Vein endothelial cell (primary cell): ENCODE data around the gene PITPNM3. TPM values are rescaled to one million over a fixed set of nuclear protein-coding genes. Genes with fewer than 3 reads are reported as not detected.

Experiments used
- small RNA-seq: library from RNA; depleted of rRNA; stranded (forward); fragments of <200 nt; gene quantifications from one replicate; pipeline ENCODE3, GENCODE V24; 2012
- total RNA-seq: library from RNA; depleted of rRNA; stranded (reverse); fragments of >200 nt; gene quantifications from 2 replicates; pipeline ENCODE4 v1.2.3, GENCODE V29; 2012

PITPNM3 gene
- 1.1 and 1.3 TPM in 2 replicates for total RNA-seq

DNA sequence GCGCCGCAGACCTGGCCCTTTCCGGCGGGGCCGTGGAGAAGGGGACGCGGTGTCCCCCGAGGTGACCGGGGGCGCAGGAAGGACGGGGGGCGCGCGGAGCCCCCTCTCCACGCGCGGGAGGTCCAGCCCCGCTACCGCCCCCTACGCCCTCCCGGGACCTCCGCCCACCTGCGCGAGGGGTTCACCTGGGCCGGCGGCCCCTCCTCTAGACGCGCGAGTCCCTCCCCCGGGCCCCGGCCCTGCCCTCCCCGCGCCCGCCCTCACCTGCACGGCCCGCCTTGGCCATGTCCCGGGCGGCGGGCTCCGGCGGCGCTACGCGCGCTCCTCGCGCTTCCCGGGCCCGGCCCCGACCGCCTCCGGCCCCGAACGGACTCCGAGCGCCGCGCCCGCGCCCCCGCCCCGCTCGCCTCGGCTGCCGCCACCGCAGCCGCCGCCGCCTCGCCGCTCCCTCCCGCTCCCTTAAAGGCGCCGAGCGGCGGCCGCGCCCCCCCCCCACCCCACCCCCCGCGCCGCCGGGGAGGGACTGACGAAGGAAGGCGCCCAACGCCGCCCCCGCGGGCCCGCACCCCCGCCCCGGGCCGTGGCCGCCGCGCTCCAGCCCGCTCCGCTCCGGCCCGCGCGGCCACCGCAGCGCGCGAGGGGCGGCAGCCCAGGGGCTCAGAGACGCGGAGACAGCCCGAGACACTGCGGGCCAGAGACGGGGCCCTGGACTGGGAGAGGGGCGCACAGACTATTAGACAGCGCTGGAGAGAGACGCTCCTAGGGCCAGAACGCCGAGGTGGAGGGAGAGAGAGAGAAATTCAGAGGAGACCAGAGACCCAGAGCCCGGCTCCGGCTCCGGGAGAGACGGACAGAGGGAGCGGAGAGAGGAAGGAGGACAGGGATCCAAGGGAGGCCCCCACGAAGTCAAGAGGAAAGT, at the start of gene PITPNM3:
PITPNM3 (minus strand) TSS at position 435 of the 919 bp plus-strand sequence; CDS start at position 286, 149 bp downstream.

DNA sequence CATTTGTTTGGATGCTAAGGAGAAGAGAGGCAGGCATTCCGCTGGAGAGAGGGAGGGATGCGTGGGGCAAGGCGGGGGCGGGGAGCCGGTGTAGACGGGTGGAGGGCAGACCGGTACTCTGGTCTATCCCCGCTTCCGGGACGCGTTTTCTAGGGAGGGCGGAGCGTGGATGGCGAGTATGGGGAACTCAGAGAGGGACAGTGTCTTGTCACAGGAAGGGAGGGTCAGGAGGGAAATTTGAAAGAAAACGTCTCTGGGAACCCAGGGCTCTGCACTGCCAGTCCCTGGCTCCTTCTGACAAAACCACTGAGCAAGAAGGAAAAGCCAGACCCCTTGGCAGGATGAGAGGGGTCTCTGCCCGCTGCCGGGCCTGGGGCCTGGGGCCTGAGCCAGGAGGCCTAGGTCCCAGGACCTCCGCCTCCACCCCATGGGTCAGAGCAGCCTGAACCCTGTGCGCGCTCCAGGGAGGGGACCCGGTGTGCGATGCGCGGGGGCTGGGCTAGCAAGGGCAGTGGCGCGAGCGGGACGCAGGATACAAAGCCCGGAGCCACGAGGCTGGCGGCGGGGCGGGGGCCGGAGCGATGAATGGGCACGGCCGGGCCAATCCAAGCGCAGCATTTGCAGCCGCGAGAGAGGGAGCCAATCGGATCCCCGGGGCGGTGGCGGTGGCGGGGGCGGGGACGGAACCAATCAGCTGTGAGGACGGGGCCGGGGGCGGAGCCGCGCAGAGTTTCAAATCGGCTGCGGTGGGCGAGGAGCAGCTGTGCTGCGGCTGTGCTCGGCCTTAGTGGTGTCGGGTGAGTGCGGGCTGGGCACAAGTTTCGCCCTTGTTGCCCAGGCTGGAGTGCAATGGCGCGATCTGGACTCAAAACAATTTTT, 112.4 kb downstream of the PITPNM3 start, which contains the start of gene PIMREG:
PIMREG (plus strand) TSS at position 764 of the 879 bp plus-strand sequence. CDS start 656 bp downstream, outside the sequence.

DNA sequence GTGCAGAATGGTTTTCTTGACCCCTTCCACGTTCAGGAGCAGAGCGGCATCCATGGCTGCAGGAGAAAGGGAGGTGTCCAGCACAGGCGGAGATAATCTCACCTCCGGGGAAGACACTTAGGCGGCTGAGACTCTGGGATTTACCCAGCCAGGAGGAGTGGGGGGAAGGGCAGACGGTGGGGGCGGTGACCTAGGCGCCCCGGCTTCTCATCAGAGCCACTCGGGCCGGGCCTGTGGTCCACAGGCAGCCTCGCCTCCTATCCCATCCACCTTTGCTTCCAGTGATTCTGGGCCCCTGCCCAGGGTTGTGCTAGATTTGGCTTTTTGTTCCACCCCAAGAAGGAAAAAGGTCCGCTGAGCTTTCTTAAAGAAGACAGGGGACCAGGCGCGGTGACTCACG, 121.3 kb downstream of the PITPNM3 start, which contains the start of gene AIPL1:
AIPL1 (minus strand) TSS at position 71 of the 400 bp plus-strand sequence; CDS start at position 54, 17 bp downstream.

Small RNAs within 50 kb of the gene (small RNA-seq; reads per million reads assigned to genes)
- gene RF00017 = not detected
- 0.24 reads per million for gene RNA5SP435

Other genes starting within 250 kb of the PITPNM3 start
- gene AIPL1, start 121.4 kb downstream of the PITPNM3 start, total RNA-seq = not detected in 2 replicates
- 8.8 and 16.2 TPM in 2 replicates for gene PIMREG, start 112.1 kb downstream of the PITPNM3 start, total RNA-seq
- 18.0 and 18.6 TPM in 2 replicates for gene KIAA0753, start 84.2 kb upstream of the PITPNM3 start, total RNA-seq
- 110 and 117 TPM in 2 replicates for gene TXNDC17, start 84.5 kb upstream of the PITPNM3 start, total RNA-seq
- gene MED31, start 95.0 kb upstream of the PITPNM3 start, total RNA-seq = 8.5 and 10.8 TPM in 2 replicates
- 0.33 and 0.67 TPM in 2 replicates for gene C17orf100, start 95.2 kb upstream of the PITPNM3 start, total RNA-seq
- gene SLC13A5, start 156.8 kb upstream of the PITPNM3 start, total RNA-seq = not detected in 2 replicates
- 2.0 and 2.3 TPM in 2 replicates for gene XAF1, start 199.5 kb upstream of the PITPNM3 start, total RNA-seq
- gene FBXO39, start 219.7 kb upstream of the PITPNM3 start, total RNA-seq = 0.19 and 5.9 TPM in 2 replicates